A549 (cell line): ENCODE measurements around the gene ARHGEF26.

Experiments
- CBX8 ChIP-seq: fragments of 200-600 bp; sonication (generic); IDR thresholded peaks from 2 replicates; pipeline ENCODE4 v1.6.1; 2016
- CHD2 ChIP-seq: fragments of 150-350 bp; IDR thresholded peaks from 2 replicates; pipeline ENCODE4 v1.6.1; 2014; ENCODE audit warnings: low read length; ENCODE audit not compliant: partially characterized antibody
- EP300 ChIP-seq, 2 experiments: fragments of >200 bp; sonication (Bioruptor Twin); formaldehyde crosslinking; IDR thresholded peaks; 2 replicates in 1 of 2; 3 replicates in 1 of 2; pipeline ENCODE4 v1.6.1; 2016 to 2017
- HDAC2 ChIP-seq: fragments of 200-600 bp; sonication (generic); IDR thresholded peaks from 2 replicates; pipeline ENCODE4 v1.6.1; 2016
- JUN ChIP-seq, 2 experiments: fragments of >200 bp; sonication (Bioruptor Twin); formaldehyde crosslinking; IDR thresholded peaks; 2 replicates in 1 of 2; 3 replicates in 1 of 2; pipeline ENCODE4 v1.6.1; 2016 to 2017
- JUNB ChIP-seq: fragments of >200 bp; sonication (Bioruptor Twin); formaldehyde crosslinking; IDR thresholded peaks from 2 replicates; pipeline ENCODE4 v1.6.1; 2016
- MAX ChIP-seq: IDR thresholded peaks from 2 replicates; pipeline ENCODE4 v1.6.1; 2012
- POLR2A ChIP-seq: IDR thresholded peaks from 2 replicates; pipeline ENCODE4 v1.6.1; 2012; ENCODE audit warnings: mild to moderate bottlenecking, low read length
- POLR2AphosphoS2 ChIP-seq: conservative IDR thresholded peaks from 2 replicates; pipeline ENCODE4 v1.6.1; 2012; ENCODE audit warnings: low read length, improper control_type of control experiment, inconsistent platforms
- RFX5 ChIP-seq: fragments of 450-650 bp; IDR thresholded peaks from 2 replicates; pipeline ENCODE4 v1.7.1; 2014; ENCODE audit warnings: antibody characterized with exemption, mild to moderate bottlenecking, moderate library complexity
- TF ChIP-seq, protein P1 (sequence below): fragments of >200 bp; sonication (Bioruptor Twin); formaldehyde crosslinking; IDR thresholded peaks from 3 replicates; pipeline ENCODE4 v1.5.1; 2016

- TF ChIP-seq RFX5 (no peak), CBX8 (no peak), MAX (no peak), HDAC2 (no peak), POLR2AphosphoS2 (no peak), JUNB (no peak), JUN (IDR thresholded peaks at IDR 0.05) (no peak), EP300 (IDR thresholded peaks at IDR 0.05) (no peak), CHD2 (no peak), POLR2A (no peak)
- TF ChIP-seq, protein P1, sequence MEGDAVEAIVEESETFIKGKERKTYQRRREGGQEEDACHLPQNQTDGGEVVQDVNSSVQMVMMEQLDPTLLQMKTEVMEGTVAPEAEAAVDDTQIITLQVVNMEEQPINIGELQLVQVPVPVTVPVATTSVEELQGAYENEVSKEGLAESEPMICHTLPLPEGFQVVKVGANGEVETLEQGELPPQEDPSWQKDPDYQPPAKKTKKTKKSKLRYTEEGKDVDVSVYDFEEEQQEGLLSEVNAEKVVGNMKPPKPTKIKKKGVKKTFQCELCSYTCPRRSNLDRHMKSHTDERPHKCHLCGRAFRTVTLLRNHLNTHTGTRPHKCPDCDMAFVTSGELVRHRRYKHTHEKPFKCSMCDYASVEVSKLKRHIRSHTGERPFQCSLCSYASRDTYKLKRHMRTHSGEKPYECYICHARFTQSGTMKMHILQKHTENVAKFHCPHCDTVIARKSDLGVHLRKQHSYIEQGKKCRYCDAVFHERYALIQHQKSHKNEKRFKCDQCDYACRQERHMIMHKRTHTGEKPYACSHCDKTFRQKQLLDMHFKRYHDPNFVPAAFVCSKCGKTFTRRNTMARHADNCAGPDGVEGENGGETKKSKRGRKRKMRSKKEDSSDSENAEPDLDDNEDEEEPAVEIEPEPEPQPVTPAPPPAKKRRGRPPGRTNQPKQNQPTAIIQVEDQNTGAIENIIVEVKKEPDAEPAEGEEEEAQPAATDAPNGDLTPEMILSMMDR, result no peak
Observed at GRCh38 chr3:154085799-154086198, 35.4 kb upstream of the ARHGEF26 start.
